OCI-LY1 (cell line): ENCODE data around the gene PRDM1.

Experiments
- H2AFZ ChIP-seq: fragments of 200-600 bp; sonication (generic), shearing (Covaris generic); 2 replicates; pipeline ENCODE4 v1.6.0; 2014; ENCODE audit warnings: antibody characterized with exemption, mild to moderate bottlenecking, low read length
- H3F3A ChIP-seq: fragments of 200-600 bp; sonication (generic), shearing (Covaris generic); 2 replicates; pipeline ENCODE4 v1.6.0; 2014; ENCODE audit warnings: mild to moderate bottlenecking, antibody characterized with exemption, low read length, moderate library complexity; ENCODE audit not compliant: insufficient read depth
- H3K27ac ChIP-seq: fragments of 200-600 bp; sonication (generic); 2 replicates; pipeline ENCODE4 v1.5.1; 2014; ENCODE audit warnings: low read length, mixed run types, mild to moderate bottlenecking, low read depth; ENCODE audit not compliant: poor library complexity, severe bottlenecking
- H3K27me3 ChIP-seq: fragments of 200-600 bp; sonication (generic); 2 replicates; pipeline ENCODE4 v1.6.0; 2014; ENCODE audit warnings: antibody characterized with exemption, mild to moderate bottlenecking, low read length, moderate library complexity; ENCODE audit not compliant: insufficient read depth
- H3K36me3 ChIP-seq: fragments of 200-600 bp; sonication (generic); 2 replicates; pipeline ENCODE4 v1.6.1; 2014; ENCODE audit warnings: mild to moderate bottlenecking, antibody characterized with exemption, low read length, moderate library complexity, mixed read lengths; ENCODE audit not compliant: insufficient read depth
- H3K4me1 ChIP-seq: fragments of 200-600 bp; sonication (generic); 2 replicates; pipeline ENCODE4 v1.5.1; 2014; ENCODE audit warnings: mild to moderate bottlenecking, low read length, moderate library complexity; ENCODE audit not compliant: insufficient read depth, severe bottlenecking
- H3K4me2 ChIP-seq: fragments of 200-600 bp; sonication (generic), shearing (Covaris generic); 2 replicates; pipeline ENCODE4 v1.6.1; 2014; ENCODE audit warnings: low read length
- H3K4me3 ChIP-seq: fragments of 200-600 bp; sonication (generic); 2 replicates; pipeline ENCODE4 v1.5.1; 2014; ENCODE audit warnings: low read length, low read depth, mild to moderate bottlenecking, mixed read lengths; ENCODE audit not compliant: poor library complexity, severe bottlenecking
- H3K79me2 ChIP-seq: fragments of 200-600 bp; shearing (Covaris generic); 2 replicates; pipeline ENCODE4 v1.6.1; 2016; ENCODE audit warnings: mixed run types, low read length, mixed read lengths; ENCODE audit not compliant: insufficient read depth
- H3K9ac ChIP-seq: fragments of 200-600 bp; sonication (generic), shearing (Covaris generic); 2 replicates; pipeline ENCODE4 v1.6.1; 2014; ENCODE audit warnings: mild to moderate bottlenecking, low read length, mixed read lengths
- H3K9me2 ChIP-seq: fragments of 200-600 bp; sonication (generic), shearing (Covaris generic); 2 replicates; pipeline ENCODE4 v1.6.1; 2014; ENCODE audit warnings: low read depth, mild to moderate bottlenecking, low read length, mixed read lengths
- H3K9me3 ChIP-seq: fragments of 200-600 bp; shearing (Covaris generic); 2 replicates; pipeline ENCODE4 v1.6.1; 2014; ENCODE audit warnings: low read length, mixed read lengths
- H4K20me1 ChIP-seq: fragments of 200-600 bp; sonication (generic), shearing (Covaris generic); 2 replicates; pipeline ENCODE4 v1.6.0; 2016; ENCODE audit warnings: mild to moderate bottlenecking, low read length; ENCODE audit not compliant: insufficient read depth
- EZH2 ChIP-seq: fragments of 200-600 bp; sonication (generic), shearing (Covaris generic); IDR thresholded peaks from 2 replicates; pipeline ENCODE4 v1.8.0; 2017; ENCODE audit warnings: borderline replicate concordance, mixed run types, mild to moderate bottlenecking, antibody characterized with exemption, low read length, moderate library complexity, mixed read lengths
- TF ChIP-seq, protein P1 (sequence below): fragments of 200-600 bp; sonication (generic), shearing (Covaris generic); IDR thresholded peaks from 2 replicates; pipeline ENCODE4 v1.5.1; 2017; ENCODE audit warnings: mild to moderate bottlenecking, antibody characterized with exemption, low read length, moderate library complexity, mixed read lengths

PRDM1 gene

DNA sequence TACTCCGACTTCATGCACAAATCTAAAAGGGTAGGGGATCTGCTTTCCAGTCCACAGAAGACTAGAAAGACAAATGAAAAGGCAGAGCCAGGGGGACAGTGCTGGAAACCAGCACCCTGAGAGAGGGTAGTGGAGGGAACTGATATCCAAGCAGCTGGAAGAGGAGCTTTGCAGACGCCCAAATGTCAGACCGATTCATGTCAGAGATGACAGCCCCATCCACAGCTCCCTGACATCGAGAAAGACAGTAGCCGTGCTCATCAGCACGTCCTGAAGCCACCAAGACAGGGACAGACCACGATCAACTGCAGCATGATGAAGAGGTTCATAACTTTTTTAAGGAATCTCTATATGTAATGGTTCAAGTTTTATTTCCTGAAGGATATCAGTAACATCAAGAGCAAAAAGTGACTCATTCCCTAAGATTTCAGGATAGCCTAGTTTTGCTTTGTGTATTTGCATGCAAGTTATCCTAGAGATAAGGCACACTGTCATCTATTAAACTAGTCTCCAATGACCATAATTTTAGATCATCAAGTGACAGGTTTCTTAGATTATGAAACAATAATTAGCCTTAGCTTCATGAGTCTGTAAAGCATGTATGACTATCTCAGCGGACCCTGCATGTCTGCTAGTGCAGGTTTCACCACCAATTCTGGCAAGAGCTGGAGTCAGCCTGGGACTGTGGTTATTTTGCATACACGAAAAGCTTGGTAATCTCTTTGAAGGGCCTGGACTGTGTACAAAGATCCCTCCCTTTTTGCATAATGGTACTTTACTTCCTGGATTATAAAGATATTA lies 43.0 kb downstream of the PRDM1 start:
- Histone ChIP-seq H3K4me2 (no peak overlapping the region), H3K9ac (no peak overlapping the region), H3K9me2 (no peaks in the 10 kb centered on the region), H3K4me3 (no peak overlapping the region), H3K27ac (no peak overlapping the region), H3F3A (no peaks in the 10 kb centered on the region), H2AFZ (no peak overlapping the region), H3K36me3 (no peaks in the 10 kb centered on the region), H3K27me3 (0 out of 2 replicates have a peak, but pooled peaks cover 8% of the 10 kb centered on the region), H3K79me2 (no peaks in the 10 kb centered on the region), H4K20me1 (no peaks in the 10 kb centered on the region), H3K9me3 (no peaks in the 10 kb centered on the region), H3K4me1 (peaks cover 5% of the 10 kb centered on the region)
- no peak for TF ChIP-seq EZH2
- TF ChIP-seq, protein P1, sequence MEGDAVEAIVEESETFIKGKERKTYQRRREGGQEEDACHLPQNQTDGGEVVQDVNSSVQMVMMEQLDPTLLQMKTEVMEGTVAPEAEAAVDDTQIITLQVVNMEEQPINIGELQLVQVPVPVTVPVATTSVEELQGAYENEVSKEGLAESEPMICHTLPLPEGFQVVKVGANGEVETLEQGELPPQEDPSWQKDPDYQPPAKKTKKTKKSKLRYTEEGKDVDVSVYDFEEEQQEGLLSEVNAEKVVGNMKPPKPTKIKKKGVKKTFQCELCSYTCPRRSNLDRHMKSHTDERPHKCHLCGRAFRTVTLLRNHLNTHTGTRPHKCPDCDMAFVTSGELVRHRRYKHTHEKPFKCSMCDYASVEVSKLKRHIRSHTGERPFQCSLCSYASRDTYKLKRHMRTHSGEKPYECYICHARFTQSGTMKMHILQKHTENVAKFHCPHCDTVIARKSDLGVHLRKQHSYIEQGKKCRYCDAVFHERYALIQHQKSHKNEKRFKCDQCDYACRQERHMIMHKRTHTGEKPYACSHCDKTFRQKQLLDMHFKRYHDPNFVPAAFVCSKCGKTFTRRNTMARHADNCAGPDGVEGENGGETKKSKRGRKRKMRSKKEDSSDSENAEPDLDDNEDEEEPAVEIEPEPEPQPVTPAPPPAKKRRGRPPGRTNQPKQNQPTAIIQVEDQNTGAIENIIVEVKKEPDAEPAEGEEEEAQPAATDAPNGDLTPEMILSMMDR: no peak

DNA sequence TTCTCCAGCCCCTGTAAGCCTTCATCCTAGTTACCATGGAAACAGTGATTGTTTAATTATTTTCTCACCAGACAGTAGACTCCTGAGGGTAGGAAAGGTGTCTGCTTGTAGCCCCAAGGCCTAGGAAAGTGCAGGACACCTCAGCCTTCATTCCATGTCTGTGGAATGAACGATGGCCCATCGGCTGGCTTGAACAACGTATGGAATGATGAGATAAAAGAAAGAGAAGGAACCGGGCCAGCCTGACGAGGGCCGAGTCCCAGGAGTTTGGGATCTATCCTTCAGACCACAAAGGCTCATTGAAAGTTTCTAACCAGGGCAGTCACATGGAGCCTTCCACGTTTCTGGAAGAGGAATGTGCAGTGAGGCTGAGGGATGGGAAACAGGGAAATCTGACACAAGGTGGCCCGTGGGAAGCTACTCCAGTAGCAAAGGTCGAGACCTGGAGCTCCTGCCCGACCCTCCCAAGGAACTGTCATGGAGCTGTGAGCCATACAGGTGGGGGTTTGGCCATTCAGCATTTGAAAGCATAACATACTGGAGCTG lies 46.1 kb downstream of the PRDM1 start:
- Histone ChIP-seq H3K9ac (no peak overlapping the region), H4K20me1 (no peaks in the 10 kb centered on the region), H3K4me2 (no peak overlapping the region), H3K4me3 (no peak overlapping the region), H3K36me3 (no peaks in the 10 kb centered on the region), H3K4me1 (peaks cover 5% of the 10 kb centered on the region), H3K27me3 (0 out of 2 replicates have a peak, but pooled peaks cover 8% of the 10 kb centered on the region), H3K9me3 (no peaks in the 10 kb centered on the region), H3K79me2 (no peaks in the 10 kb centered on the region), H3K9me2 (no peaks in the 10 kb centered on the region), H2AFZ (no peak overlapping the region), H3F3A (no peaks in the 10 kb centered on the region), H3K27ac (no peak overlapping the region)
- TF ChIP-seq EZH2: no peak
- TF ChIP-seq, protein P1: no peak

DNA sequence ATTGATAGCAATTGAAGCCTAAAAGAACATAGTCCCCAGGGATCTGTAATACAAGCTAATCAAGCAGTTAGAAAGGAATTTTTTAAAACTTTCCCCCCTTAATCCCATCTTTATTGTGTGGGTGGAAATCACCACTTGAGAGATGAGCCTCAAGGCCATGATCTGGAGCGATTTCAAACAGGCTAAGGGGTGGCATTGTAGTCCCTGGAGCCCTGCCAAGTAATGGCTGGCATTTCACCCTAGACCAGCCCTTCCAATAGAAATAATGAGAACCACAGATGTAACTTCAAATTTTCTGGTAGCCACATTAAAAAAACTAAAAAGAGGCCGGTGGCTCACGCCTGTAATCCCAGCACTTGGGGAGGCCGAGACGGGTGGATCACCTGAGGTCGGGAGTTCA lies 46.9 kb downstream of the PRDM1 start:
- TF ChIP-seq, protein P1: no peak
- H3F3A ChIP-seq: no peaks in the 10 kb centered on the region
- no peaks in the 10 kb centered on the region for H3K9me3 ChIP-seq
- no peak overlapping the region for H3K9ac ChIP-seq
- peaks cover 5% of the 10 kb centered on the region for H3K4me1 ChIP-seq
- H3K79me2 ChIP-seq: no peaks in the 10 kb centered on the region
- H3K9me2 ChIP-seq: no peaks in the 10 kb centered on the region
- no peak overlapping the region for H3K4me3 ChIP-seq
- 0 out of 2 replicates have a peak, but pooled peaks cover 8% of the 10 kb centered on the region for H3K27me3 ChIP-seq
- no peaks in the 10 kb centered on the region for H3K36me3 ChIP-seq
- no peak overlapping the region for H2AFZ ChIP-seq
- H3K27ac ChIP-seq: no peak overlapping the region
- H4K20me1 ChIP-seq: no peaks in the 10 kb centered on the region
- H3K4me2 ChIP-seq: no peak overlapping the region
